ENCODE results near the gene INTS7.

DNA sequence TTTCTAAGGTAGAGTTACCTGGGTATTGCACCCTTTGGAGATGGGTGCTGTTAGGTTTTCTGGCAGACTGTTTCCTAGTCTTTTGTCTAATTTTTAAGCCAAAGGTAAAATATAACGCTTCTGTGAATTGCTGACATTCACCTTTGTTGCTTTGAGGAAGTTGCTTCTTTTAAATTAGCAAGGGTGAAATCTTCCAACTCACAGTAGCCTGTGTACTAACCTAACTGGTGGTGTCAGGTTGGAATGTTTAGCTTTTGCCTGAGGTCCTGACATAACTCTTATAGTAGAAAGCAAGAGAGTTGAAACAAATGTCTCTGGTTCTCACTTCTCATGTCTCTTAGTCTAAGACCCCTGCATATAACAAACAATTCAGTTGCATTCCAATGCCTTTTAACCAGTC, 143.6 kb downstream of the INTS7 start:
- TF ChIP-seq, protein P1, sequence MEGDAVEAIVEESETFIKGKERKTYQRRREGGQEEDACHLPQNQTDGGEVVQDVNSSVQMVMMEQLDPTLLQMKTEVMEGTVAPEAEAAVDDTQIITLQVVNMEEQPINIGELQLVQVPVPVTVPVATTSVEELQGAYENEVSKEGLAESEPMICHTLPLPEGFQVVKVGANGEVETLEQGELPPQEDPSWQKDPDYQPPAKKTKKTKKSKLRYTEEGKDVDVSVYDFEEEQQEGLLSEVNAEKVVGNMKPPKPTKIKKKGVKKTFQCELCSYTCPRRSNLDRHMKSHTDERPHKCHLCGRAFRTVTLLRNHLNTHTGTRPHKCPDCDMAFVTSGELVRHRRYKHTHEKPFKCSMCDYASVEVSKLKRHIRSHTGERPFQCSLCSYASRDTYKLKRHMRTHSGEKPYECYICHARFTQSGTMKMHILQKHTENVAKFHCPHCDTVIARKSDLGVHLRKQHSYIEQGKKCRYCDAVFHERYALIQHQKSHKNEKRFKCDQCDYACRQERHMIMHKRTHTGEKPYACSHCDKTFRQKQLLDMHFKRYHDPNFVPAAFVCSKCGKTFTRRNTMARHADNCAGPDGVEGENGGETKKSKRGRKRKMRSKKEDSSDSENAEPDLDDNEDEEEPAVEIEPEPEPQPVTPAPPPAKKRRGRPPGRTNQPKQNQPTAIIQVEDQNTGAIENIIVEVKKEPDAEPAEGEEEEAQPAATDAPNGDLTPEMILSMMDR (IDR thresholded peaks at IDR 0.05), result no peak
- TF ChIP-seq POLR2A (IDR thresholded peaks at IDR 0.05), result no peak

All from adrenal gland (tissue), 5 donors.